Muscle layer of duodenum (tissue), 2 donors: Measurements from ENCODE around the gene CCDC146.
"Not testable (repeated sequence)": the region's sequence is repeated elsewhere in the genome, so short reads cannot be mapped to it uniquely, and the experiment has no call there.

Experiments
- H3K27ac ChIP-seq: one replicate; pipeline ENCODE4 v1.7.0; 2013; ENCODE audit warnings: mild to moderate bottlenecking, low read length
- H3K27me3 ChIP-seq: one replicate; pipeline ENCODE4 v1.7.0; 2013; ENCODE audit warnings: low read depth, mild to moderate bottlenecking, control low read depth, low read length
- H3K36me3 ChIP-seq, 2 donors: one replicate each; pipeline ENCODE4 v1.7.0; 2013; ENCODE audit warnings: low read length in 2 of 2, control low read depth in 1 of 2, mild to moderate bottlenecking in 1 of 2; ENCODE audit not compliant: insufficient read depth in 2 of 2, control insufficient read depth in 1 of 2
- H3K4me1 ChIP-seq, 2 donors: one replicate each; pipeline ENCODE4 v1.7.0; 2013; ENCODE audit warnings: low read length in 2 of 2, mild to moderate bottlenecking in 2 of 2, control low read depth in 1 of 2, moderate library complexity in 1 of 2; ENCODE audit not compliant: insufficient read depth in 2 of 2, control insufficient read depth in 1 of 2
- H3K4me3 ChIP-seq, 2 donors: one replicate each; pipeline ENCODE4 v1.7.0; 2013; ENCODE audit warnings: low read length in 2 of 2, low read depth in 1 of 2, mild to moderate bottlenecking in 1 of 2
- H3K9me3 ChIP-seq, 2 donors: one replicate each; pipeline ENCODE4 v1.7.0; 2013; ENCODE audit warnings: low read length in 2 of 2, control low read depth in 1 of 2, mild to moderate bottlenecking in 1 of 2; ENCODE audit not compliant: control insufficient read depth in 1 of 2
- donor health status: healthy.

The CCDC146 gene

DNA sequence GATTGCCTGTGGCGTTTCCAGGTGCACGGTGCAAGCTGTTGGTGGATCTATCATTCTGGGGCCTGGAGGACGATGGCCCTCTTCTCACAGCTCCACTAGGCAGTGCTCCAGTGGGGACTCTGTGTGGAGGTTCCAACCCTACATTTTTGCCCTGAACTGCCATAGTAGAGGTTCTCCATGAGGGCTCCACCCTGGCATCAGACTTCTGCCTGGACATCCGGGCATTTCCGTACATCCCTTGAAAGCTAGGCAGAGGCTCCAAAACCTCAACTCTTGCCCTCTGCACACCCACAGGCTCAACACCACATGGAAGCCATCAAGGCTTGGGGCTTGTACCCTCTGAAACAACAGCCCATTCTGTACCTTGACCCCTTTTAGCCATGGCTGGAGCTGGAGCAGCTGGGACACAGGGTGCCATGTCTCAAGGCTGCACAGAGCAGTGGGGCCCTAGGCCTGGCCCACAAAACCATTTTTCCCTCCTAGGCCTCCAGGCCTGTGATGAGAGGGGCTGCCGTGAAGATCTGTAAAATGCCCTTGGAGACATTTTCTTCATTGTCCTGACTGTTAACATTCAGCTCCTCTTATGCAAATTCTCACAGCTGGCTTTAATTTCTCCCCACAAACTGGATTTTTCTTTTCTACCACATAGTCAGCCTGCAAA lies 87.2 kb downstream of the CCDC146 start:
- H3K4me3 ChIP-seq: no peak overlapping the region
- no peaks in the 10 kb centered on the region for H3K36me3 ChIP-seq
- H3K9me3 ChIP-seq: peaks cover 0 to 8% of the 10 kb centered on the region in 2 donors

DNA sequence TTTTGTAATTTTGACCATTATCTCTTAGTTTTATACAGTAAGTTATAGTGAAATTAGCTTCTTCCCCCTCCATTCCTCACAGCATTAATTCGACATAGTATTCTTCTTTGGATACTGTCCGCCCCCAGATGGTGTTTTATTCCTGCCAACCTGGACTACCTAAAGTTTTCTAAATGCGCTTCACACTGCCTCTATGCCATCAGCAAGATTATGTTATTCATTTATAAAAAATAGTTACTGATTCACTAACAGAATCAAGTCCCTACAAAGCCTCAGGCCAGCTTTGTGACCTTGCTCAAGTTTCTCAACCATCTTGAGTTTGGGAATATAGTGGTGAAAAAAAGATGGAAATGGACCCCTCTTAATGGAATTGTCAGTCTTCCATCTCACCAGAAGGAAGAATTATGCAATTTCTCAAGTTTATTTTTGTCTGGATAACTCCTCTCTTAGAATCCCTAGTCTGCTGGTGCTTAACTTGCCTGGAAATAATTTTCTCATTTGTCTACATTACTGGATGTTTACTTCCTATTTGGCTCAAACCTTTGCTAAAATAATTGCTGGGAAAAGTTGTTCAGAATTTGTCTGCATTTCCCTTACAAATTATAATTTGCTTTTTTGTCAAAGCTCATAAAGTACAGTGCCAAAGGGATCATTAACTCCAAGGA lies 93.9 kb downstream of the CCDC146 start:
- Histone ChIP-seq H3K4me3 (no peak overlapping the region), H3K27me3 (no peaks in the 10 kb centered on the region), H3K36me3 (no peaks in the 10 kb centered on the region), H3K27ac (no peak overlapping the region), H3K4me1 (no peaks in the 10 kb centered on the region), H3K9me3 (peaks cover 0 to 3% of the 10 kb centered on the region in 2 donors)

More for the DNA sequence above, 87.2 kb downstream of the CCDC146 start:
- Histone ChIP-seq H3K27me3 (no peaks in the 10 kb centered on the region), H3K27ac (no peak overlapping the region), H3K4me1 (no peaks in the 10 kb centered on the region)

DNA sequence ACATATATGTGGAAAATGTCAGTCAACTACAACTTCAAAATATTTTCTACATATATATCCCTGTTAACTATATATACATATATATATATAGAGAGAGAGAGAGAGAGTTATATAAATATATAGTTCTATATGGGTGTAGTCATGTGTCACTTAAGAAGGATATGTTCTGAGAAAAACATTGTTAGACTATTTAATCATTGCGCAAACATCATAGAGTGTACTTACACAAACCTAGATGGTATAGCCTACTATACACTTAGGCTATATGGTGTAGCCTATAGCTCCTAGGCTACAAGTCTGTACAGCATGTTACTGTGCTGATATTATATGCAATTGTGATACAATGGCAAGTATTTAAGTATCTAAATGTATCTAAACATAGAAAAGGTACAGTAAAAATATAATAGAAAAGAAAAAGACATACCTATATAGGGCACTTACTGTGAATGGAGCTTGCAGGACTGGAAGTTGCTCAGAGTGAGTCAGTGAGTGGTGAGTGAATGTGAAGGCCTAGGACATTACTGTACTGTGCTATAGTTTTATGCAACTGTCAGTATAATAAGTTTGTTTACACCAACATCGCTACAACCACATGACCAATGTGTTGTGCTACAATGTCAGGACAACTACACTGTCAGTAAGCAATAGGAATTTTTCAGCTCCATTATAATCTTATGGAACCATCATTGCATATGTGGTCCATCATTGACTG lies 95.2 kb downstream of the CCDC146 start:
- no peak overlapping the region for H3K27ac ChIP-seq
- H3K4me1 ChIP-seq: no peaks in the 10 kb centered on the region
- H3K9me3 ChIP-seq: peaks cover 0 to 3% of the 10 kb centered on the region in 2 donors
- no peaks in the 10 kb centered on the region for H3K27me3 ChIP-seq
- H3K36me3 ChIP-seq: no peaks in the 10 kb centered on the region
- no peak overlapping the region for H3K4me3 ChIP-seq

DNA sequence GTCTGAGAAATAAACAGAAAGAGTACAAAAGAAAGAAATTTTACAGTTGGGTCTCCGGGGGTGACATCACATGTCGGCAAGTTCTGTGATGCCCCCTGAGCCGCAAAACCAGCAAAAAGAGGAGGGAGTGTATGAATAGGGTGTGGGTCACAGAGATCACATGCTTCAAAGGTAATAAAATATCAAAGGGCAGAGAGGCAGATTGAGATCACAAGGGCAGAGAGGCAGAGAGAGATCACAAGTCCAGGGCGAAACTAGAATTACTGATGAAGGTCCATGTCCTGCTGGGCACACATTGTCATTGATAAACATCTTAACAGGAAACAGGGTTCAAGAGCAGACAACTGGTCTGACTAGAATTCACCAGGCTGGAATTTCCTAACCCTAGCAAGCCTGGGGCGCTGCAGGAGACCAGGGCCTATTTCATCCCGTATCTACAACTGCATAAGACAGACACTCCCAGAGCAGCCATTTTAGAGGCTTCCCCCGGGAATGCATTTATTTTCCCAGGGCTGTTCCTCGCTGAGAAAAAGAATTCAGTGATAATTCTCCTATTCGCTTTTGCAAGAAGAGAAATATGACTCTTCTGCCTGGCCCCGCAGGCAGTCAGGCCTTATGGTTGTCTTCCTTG lies 97.4 kb downstream of the CCDC146 start:
- not testable (repeated sequence) for H3K27ac ChIP-seq, H3K27me3 ChIP-seq, H3K36me3 ChIP-seq, H3K4me1 ChIP-seq, H3K4me3 ChIP-seq, H3K9me3 ChIP-seq

DNA sequence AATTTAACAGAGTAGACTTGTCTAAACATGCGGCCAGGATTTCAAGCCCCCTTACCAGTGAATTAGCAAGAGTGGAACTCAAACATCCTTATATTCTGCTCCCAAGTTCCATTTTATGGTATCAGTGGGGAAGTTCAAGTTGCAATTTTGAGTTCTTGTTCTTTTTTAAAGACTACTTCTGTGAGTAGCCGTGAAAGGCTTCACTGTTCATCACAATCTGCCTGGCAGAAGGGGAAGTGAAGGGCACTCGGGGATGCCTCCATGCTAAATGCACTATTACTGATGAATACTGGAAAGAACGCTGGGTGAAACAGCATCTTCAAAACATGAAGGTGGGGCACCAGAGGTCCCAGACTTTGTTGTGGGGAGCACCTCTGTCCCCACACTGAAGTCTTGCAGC lies 99.7 kb downstream of the CCDC146 start:
- peaks cover 0 to 3% of the 10 kb centered on the region in 2 donors for H3K9me3 ChIP-seq
- no peaks in the 10 kb centered on the region for H3K27me3 ChIP-seq
- no peaks in the 10 kb centered on the region for H3K4me1 ChIP-seq
- no peak overlapping the region for H3K4me3 ChIP-seq
- no peaks in the 10 kb centered on the region for H3K36me3 ChIP-seq
- H3K27ac ChIP-seq: no peak overlapping the region

DNA sequence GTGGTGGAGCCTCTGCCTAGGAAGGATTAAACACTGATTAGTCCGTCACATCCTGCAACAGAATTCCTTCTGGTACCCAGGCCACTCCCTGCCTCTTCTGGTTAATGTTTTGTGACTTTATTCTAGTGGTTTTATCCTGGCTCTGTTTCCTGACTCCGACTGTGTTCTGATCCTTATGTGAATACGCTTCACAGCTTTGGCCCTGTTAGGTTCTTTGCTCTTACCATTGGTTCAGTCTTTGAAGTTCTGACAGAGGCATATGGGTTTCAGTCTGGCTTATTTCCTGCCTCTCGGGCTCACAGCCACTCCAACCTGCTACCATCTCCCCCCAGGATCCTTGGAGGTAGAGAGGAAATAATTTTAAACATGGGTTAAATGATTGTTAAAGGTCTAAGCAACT lies 100.4 kb downstream of the CCDC146 start:
- H3K27me3 ChIP-seq: no peaks in the 10 kb centered on the region
- H3K27ac ChIP-seq: no peak overlapping the region
- H3K4me1 ChIP-seq: no peaks in the 10 kb centered on the region
- H3K9me3 ChIP-seq: peaks cover 0 to 3% of the 10 kb centered on the region in 2 donors
- no peaks in the 10 kb centered on the region for H3K36me3 ChIP-seq
- H3K4me3 ChIP-seq: no peak overlapping the region

DNA sequence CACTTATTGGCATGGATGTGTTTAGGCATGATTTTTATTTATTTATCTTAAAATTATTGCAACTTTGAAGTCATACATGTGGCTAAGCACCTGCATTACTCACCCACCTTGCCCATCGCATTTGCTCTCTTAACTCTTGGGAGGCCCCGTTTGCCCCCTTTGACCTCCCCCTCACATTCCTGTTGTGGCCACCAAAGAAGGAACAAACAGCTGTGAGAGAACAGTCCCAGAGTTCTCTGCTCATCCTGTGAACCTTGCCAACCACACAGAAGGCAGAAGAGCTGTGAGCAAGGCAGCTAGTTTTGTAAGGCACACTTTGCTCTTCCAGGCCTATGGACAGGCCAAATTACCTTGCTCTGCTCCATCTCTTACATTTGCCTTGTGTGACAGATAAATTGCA lies 100.8 kb downstream of the CCDC146 start:
- Histone ChIP-seq H3K9me3 (peaks cover 0 to 3% of the 10 kb centered on the region in 2 donors), H3K36me3 (no peaks in the 10 kb centered on the region), H3K27me3 (no peaks in the 10 kb centered on the region), H3K4me3 (no peak overlapping the region), H3K27ac (no peak overlapping the region), H3K4me1 (no peaks in the 10 kb centered on the region)

DNA sequence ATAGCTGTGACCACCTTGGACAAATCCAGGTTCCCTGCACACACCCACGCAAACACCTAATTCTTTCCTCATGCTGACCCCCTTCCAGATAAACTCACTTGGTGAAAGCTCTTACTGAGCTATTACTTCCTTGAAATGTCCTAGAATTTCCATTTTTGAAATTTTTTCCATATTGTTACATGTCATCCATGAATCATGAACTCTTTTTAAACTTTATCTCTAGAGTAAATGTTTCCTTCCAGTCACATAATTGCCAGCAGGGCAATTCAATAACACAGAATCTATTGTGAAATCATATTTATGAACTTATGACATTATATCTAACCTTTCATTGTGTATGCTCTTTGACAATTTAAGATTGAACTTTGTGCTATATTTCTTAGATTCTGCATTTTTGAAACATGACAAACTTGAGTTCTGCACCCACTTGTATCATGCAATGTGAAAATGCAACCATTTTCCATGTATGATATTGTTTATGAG lies 104.0 kb downstream of the CCDC146 start:
- H3K27ac ChIP-seq: no peak overlapping the region
- no peaks in the 10 kb centered on the region for H3K4me1 ChIP-seq
- no peak overlapping the region for H3K4me3 ChIP-seq
- no peaks in the 10 kb centered on the region for H3K27me3 ChIP-seq
- H3K9me3 ChIP-seq: peaks cover 6 to 11% of the 10 kb centered on the region in 2 donors
- H3K36me3 ChIP-seq: no peaks in the 10 kb centered on the region

DNA sequence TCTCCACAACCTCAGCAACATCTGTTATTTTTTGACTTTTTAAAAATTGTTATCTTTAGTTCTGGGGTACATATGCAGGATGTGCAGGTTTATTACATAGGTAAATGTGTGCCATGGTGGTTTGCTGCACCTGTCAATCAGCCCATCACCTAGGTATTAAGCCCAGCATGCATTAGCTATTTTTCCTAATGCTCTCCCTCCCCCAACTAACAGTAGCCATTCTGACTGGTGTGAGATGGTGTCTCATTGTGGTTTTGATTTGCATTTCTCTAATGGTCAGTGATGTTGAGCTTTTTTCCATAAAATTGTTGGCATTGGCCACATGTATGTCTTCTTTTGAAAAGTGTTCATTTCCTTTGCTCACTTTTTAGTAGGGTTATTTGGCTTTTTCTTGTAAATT lies 106.4 kb downstream of the CCDC146 start:
- H3K4me1 ChIP-seq, H3K4me3 ChIP-seq, H3K27ac ChIP-seq, H3K27me3 ChIP-seq, H3K36me3 ChIP-seq: not testable (repeated sequence)
- H3K9me3 ChIP-seq: peaks cover 6 to 11% of the 10 kb centered on the region in 2 donors

DNA sequence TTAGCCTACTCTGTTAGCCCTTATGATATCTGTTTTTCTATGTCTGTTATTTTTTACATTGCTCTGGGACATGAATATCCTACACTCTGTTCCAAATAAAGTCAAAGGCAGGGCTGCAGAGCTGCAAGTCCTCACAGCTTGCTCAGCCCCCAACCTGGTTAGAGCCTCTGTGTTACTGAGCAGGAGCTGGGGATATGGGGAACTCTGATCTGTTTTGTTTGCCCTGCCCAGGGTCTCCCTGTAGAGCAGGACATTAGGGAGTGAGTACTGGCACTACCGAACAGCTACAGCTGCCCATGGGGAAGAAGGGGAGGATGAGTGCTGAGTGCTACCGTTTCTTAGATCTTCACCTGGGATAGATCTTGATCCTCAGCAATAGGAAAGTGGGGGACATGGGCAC lies 110.1 kb downstream of the CCDC146 start:
- H3K27me3 ChIP-seq: no peaks in the 10 kb centered on the region
- H3K36me3 ChIP-seq: no peaks in the 10 kb centered on the region
- peaks cover 6 to 11% of the 10 kb centered on the region in 2 donors for H3K9me3 ChIP-seq
- no peak overlapping the region for H3K27ac ChIP-seq
- no peak overlapping the region for H3K4me3 ChIP-seq
- no peaks in the 10 kb centered on the region for H3K4me1 ChIP-seq

DNA sequence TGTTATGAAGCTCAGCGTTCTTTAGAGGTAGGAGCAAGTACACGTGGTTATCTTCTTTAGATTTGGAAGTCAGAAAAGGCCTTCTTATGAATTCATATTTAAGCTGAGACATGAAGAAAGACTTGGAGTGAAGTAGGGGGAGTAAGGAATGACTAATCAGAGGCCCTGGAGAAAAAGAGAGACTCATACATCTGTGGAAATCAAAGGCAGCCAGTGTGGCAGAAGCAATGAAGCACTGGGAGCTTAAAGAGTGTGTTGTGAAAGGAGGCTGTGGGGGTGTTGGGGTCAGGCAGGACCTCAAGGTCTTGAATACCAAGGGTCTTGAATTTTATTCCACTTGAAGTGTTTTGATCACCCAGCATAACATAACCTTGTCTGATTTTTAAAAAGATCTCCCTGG lies 112.9 kb downstream of the CCDC146 start:
- Histone ChIP-seq H3K4me1 (peaks cover 0 to 12% of the 10 kb centered on the region in 2 donors), H3K27me3 (no peaks in the 10 kb centered on the region), H3K9me3 (peaks cover 3 to 5% of the 10 kb centered on the region in 2 donors), H3K36me3 (no peaks in the 10 kb centered on the region), H3K4me3 (no peak overlapping the region), H3K27ac (no peak overlapping the region)
